Breast epithelium (tissue), 3 donors: Measurements from ENCODE around the gene BRCC3.

Experiments used
- CTCF ChIP-seq, 3 donors: fragments of 450-650 bp; IDR thresholded peaks; one replicate each; pipeline ENCODE4 v1.5.1; 2016 to 2017; ENCODE audit warnings: antibody characterized with exemption in 3 of 3, mild to moderate bottlenecking in 3 of 3, moderate library complexity in 3 of 3
- POLR2AphosphoS5 ChIP-seq, 3 donors: sonication (generic); formaldehyde crosslinking; IDR thresholded peaks; one replicate each; pipeline ENCODE4 v1.6.1; 2017; ENCODE audit warnings: antibody characterized with exemption in 3 of 3

GRCh38 chrX:155071694-155072280 lies 479 bp downstream of the BRCC3 start:
- TF ChIP-seq POLR2AphosphoS5 (IDR thresholded peaks at IDR 0.05) (peak in 1 of 3 donors; percentile 2), CTCF (IDR thresholded peaks at IDR 0.05) (no peak)
